Measurements from ENCODE around the gene SIM2.

SIM2 gene

GRCh38 chr21:36743446-36743845 is 44.5 kb downstream of the SIM2 start:
- H3K4me3 ChIP-seq (ENCODE audit: low read depth, low read length) = no peak overlapping the region
- no peak for TF ChIP-seq CTCF (IDR thresholded peaks at IDR 0.05; ENCODE audit: low read depth, low read length)
- in situ Hi-C loops (cut with HindIII; ENCODE audit: low sequenced_read_pairs) = no loop called here
- DNase-seq (ENCODE audit: low read depth, low spot score) = no peak

- in situ Hi-C loops (cut with HindIII; ENCODE audit: low sequenced_read_pairs) = no loop called here
- H3K4me3 ChIP-seq (ENCODE audit: low read depth, low read length) = no peak overlapping the region
- no peak for DNase-seq (ENCODE audit: low read depth, low spot score)
- TF ChIP-seq CTCF (IDR thresholded peaks at IDR 0.05; ENCODE audit: low read depth, low read length) = no peak
These were observed 45.3 kb downstream of the SIM2 start for GRCh38 chr21:36744190-36744559.

- H3K4me3 ChIP-seq (ENCODE audit: low read depth, low read length) = no peak overlapping the region
- no peak for TF ChIP-seq CTCF (IDR thresholded peaks at IDR 0.05; ENCODE audit: low read depth, low read length)
- in situ Hi-C loops (cut with HindIII; ENCODE audit: low sequenced_read_pairs) = no loop called here
- DNase-seq (ENCODE audit: low read depth, low spot score) = no peak
These were observed 45.8 kb downstream of the SIM2 start for GRCh38 chr21:36744560-36745231.

- DNase-seq (ENCODE audit: low read depth, low spot score) = no peak
- no peak for TF ChIP-seq CTCF (IDR thresholded peaks at IDR 0.05; ENCODE audit: low read depth, low read length)
- in situ Hi-C loops (cut with HindIII; ENCODE audit: low sequenced_read_pairs) = no loop called here
- no peak overlapping the region for H3K4me3 ChIP-seq (ENCODE audit: low read depth, low read length)
These were observed 46.5 kb downstream of the SIM2 start for GRCh38 chr21:36745459-36745858.

- peak overlapping the region; percentile 28 for H3K4me3 ChIP-seq (ENCODE audit: low read depth, low read length)
- DNase-seq (ENCODE audit: low read depth, low spot score) = no peak
- in situ Hi-C loops (cut with HindIII; ENCODE audit: low sequenced_read_pairs) = no loop called here
- TF ChIP-seq CTCF (IDR thresholded peaks at IDR 0.05; ENCODE audit: low read depth, low read length) = no peak
These were observed 48.3 kb downstream of the SIM2 start for GRCh38 chr21:36747041-36747814.

- TF ChIP-seq CTCF (IDR thresholded peaks at IDR 0.05; ENCODE audit: low read depth, low read length) = peak; percentile 36
- H3K4me3 ChIP-seq (ENCODE audit: low read depth, low read length) = peak overlapping the region; percentile 28
- in situ Hi-C loops (cut with HindIII; ENCODE audit: low sequenced_read_pairs) = no loop called here
- no peak for DNase-seq (ENCODE audit: low read depth, low spot score)
These were observed 49.0 kb downstream of the SIM2 start for GRCh38 chr21:36747815-36748383.
